ENCODE data around the gene CFAP73.

DNA sequence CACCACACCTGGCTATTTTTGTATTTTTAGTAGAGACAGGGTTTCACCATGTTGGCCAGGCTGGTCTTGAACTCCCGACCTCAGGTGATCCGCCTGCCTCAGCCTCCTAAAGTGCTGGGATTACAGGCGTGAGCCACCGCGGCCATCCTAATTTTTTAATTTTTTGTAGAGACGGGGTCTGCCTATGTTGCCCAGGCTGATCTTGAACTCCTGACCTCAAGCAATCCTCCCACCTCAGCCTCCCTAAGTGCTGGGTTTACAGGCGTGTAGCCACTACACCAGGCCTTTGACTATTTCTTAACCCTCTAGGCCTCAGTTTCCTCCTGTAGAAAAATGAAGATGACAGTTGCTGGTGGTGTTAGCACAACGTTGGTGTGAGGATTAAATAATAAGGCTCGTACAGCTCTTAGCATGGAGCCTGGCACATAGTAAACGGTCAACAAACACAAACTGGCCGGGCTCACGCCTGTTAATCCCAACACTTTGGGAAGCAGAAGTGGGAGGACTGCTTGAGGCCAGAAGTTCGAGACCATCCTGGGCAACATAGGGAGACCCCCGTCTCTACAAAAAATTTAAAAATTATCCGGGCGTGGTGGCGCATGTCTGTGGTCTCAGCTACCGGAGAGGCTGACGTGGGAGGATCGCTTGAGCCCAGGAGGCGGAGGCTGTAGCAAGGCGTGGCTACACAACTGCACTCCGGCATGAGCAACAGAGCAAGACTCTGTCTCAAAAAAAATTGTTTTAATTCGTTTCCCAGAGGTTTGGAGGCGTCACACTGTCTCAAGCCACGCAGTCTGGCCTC, 34.8 kb downstream of the CFAP73 start:
- TF ChIP-seq POLR2AphosphoS5 (IDR thresholded peaks at IDR 0.05; ENCODE audit: low read depth, low read length) (no peak), POLR2A (IDR thresholded peaks at IDR 0.05; ENCODE audit: low read depth, low read length) (no peak), TAF1 (IDR thresholded peaks at IDR 0.05; ENCODE audit: borderline replicate concordance, low read depth, low read length) (no peak)
